ENCODE measurements around the gene AGPS. TPM values are rescaled to one million over a fixed set of nuclear protein-coding genes. Genes with fewer than 3 reads are reported as not detected.

Gene AGPS
- polyA plus RNA-seq, 3 donors = 7.1 to 26.9 (median 16.7) TPM

DNA sequence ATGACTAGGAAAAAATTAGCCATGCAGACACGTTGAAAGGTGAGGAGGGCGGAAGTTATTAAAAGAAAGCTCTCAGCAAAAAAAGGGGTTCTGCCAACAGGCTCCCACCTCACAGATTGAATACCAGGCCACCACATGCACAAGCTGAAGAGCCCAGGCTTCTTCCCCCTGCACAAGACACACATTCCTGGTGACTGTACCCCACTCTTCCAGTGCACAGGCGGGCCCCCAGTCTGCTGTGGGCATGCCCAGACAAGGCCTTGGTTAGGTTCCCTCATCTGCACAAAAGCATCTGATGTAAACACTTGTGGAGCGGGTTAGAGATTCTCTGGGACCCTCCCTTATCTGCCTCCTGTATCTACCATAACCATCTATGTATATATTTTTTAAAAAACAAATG, 81.7 kb downstream of the AGPS start:
- H3K79me2 ChIP-seq (ENCODE audit: insufficient read depth, low read length) = no peaks in the 10 kb centered on the region
- no peak overlapping the region for H3K4me2 ChIP-seq (replicated peaks; ENCODE audit: extremely low read depth, low read length, poor library complexity, severe bottlenecking)
- Mint-ChIP-seq H3K4me3 (no peak overlapping the region), H3K9me3 (peaks cover 7 to 25% (median 15%) of the 10 kb centered on the region in 7 donors), H3K36me3 (peaks cover 65 to 81% of the 10 kb centered on the region in 2 donors), H3K27ac (no peak overlapping the region), H3K27me3 (ENCODE audit: low read depth in 3 of 3) (no peaks in the 10 kb centered on the region), H3K4me1 (no peaks in the 10 kb centered on the region)
- peaks cover 6 to 22% of the 10 kb centered on the region in 2 donors for H3K9me3 ChIP-seq (replicated peaks in 1 of 2; ENCODE audit: control insufficient read depth in 1 of 2, insufficient read depth in 1 of 2, low read length in 2 of 2)
- intact Hi-C loops (cut with micrococcal nuclease) = no loop called here
- peaks cover 31 to 81% of the 10 kb centered on the region in 2 donors for H3K36me3 ChIP-seq (replicated peaks in 1 of 2; ENCODE audit: control insufficient read depth in 1 of 2, insufficient read depth in 2 of 2, low read length in 2 of 2)
- H4K20me1 ChIP-seq (ENCODE audit: insufficient read depth, low read length) = no peaks in the 10 kb centered on the region
- DNase-seq = no peak
- no peak overlapping the region for H3K4me3 ChIP-seq (replicated peaks in 1 of 3; ENCODE audit: low read depth in 2 of 3, low read length in 3 of 3)
- H3K27ac ChIP-seq (ENCODE audit: low read depth in 1 of 2, low read length in 2 of 2) = no peak overlapping the region
- WGBS (ENCODE audit: insufficient coverage) = 80% methylated on average over 1 of the region's 4 CpGs
- no peak overlapping the region for H2AFZ ChIP-seq (ENCODE audit: insufficient read depth, low read depth, low read length, poor library complexity, severe bottlenecking)
- H3K9ac ChIP-seq (ENCODE audit: insufficient read depth, low read length, poor library complexity, severe bottlenecking) = no peak overlapping the region
- H3K27me3 ChIP-seq (ENCODE audit: control insufficient read depth in 2 of 2, insufficient read depth in 2 of 2, low read length in 2 of 2) = no peaks in the 10 kb centered on the region
- H3K4me1 ChIP-seq (ENCODE audit: control insufficient read depth in 1 of 2, insufficient read depth in 2 of 2, low read length in 2 of 2) = no peaks in the 10 kb centered on the region
- TF ChIP-seq, protein P1, sequence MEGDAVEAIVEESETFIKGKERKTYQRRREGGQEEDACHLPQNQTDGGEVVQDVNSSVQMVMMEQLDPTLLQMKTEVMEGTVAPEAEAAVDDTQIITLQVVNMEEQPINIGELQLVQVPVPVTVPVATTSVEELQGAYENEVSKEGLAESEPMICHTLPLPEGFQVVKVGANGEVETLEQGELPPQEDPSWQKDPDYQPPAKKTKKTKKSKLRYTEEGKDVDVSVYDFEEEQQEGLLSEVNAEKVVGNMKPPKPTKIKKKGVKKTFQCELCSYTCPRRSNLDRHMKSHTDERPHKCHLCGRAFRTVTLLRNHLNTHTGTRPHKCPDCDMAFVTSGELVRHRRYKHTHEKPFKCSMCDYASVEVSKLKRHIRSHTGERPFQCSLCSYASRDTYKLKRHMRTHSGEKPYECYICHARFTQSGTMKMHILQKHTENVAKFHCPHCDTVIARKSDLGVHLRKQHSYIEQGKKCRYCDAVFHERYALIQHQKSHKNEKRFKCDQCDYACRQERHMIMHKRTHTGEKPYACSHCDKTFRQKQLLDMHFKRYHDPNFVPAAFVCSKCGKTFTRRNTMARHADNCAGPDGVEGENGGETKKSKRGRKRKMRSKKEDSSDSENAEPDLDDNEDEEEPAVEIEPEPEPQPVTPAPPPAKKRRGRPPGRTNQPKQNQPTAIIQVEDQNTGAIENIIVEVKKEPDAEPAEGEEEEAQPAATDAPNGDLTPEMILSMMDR (IDR thresholded peaks at IDR 0.05) = no peak

DNA sequence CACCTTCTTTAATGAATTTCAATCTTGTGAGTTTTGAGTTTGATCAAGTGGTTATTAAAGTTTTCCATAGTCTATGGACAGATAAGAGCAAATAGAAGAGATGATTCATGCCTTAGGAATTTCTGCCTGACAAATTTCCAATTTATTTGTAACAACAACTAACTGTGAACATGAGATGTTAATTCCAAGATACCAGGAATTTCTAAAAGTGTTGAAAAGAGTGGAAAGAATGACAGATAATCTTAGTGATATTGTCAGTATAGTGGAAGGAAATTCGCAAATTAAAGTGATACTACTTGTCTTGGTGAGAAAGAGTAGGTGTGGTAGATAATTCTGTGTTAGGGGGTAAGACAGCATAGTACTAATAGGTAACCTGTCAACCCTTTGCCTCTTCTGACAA, 82.4 kb downstream of the AGPS start:
- no peaks in the 10 kb centered on the region for H3K27me3 Mint-ChIP-seq (ENCODE audit: low read depth in 3 of 3)
- Histone ChIP-seq H3K27ac (ENCODE audit: low read depth in 1 of 2, low read length in 2 of 2) (no peak overlapping the region), H3K36me3 (replicated peaks in 1 of 2; ENCODE audit: control insufficient read depth in 1 of 2, insufficient read depth in 2 of 2, low read length in 2 of 2) (peaks cover 29 to 82% of the 10 kb centered on the region in 2 donors), H4K20me1 (ENCODE audit: insufficient read depth, low read length) (no peaks in the 10 kb centered on the region), H3K4me1 (ENCODE audit: control insufficient read depth in 1 of 2, insufficient read depth in 2 of 2, low read length in 2 of 2) (no peaks in the 10 kb centered on the region), H3K4me2 (replicated peaks; ENCODE audit: extremely low read depth, low read length, poor library complexity, severe bottlenecking) (no peak overlapping the region), H3K9me3 (replicated peaks in 1 of 2; ENCODE audit: control insufficient read depth in 1 of 2, insufficient read depth in 1 of 2, low read length in 2 of 2) (peaks cover 6 to 22% of the 10 kb centered on the region in 2 donors), H3K4me3 (replicated peaks in 1 of 3; ENCODE audit: low read depth in 2 of 3, low read length in 3 of 3) (no peak overlapping the region), H2AFZ (ENCODE audit: insufficient read depth, low read depth, low read length, poor library complexity, severe bottlenecking) (no peak overlapping the region), H3K79me2 (ENCODE audit: insufficient read depth, low read length) (no peaks in the 10 kb centered on the region), H3K27me3 (ENCODE audit: control insufficient read depth in 2 of 2, insufficient read depth in 2 of 2, low read length in 2 of 2) (no peaks in the 10 kb centered on the region), H3K9ac (ENCODE audit: insufficient read depth, low read length, poor library complexity, severe bottlenecking) (no peak overlapping the region)
- H3K27ac Mint-ChIP-seq = no peak overlapping the region
- H3K4me1 Mint-ChIP-seq = no peaks in the 10 kb centered on the region
- peaks cover 7 to 26% (median 18%) of the 10 kb centered on the region in 7 donors for H3K9me3 Mint-ChIP-seq
- DNase-seq = no peak
- WGBS (ENCODE audit: insufficient coverage) = no CpG with 5 or more reads among the region's 1 CpG
- intact Hi-C loops (cut with micrococcal nuclease) = no loop called here
- TF ChIP-seq, protein P1 (IDR thresholded peaks at IDR 0.05) = no peak
- no peak overlapping the region for H3K4me3 Mint-ChIP-seq
- H3K36me3 Mint-ChIP-seq = peaks cover 65 to 85% of the 10 kb centered on the region in 2 donors

Measured in CD14-positive monocyte (primary cell).